HG03469 (cell line): ENCODE results near the gene LUZP2.
"Not testable (repeated sequence)": the region's sequence is repeated elsewhere in the genome, so short reads cannot be mapped to it uniquely, and the experiment has no call there.

Experiments used
- ATAC-seq: cut with Tn5 transposase; IDR thresholded peaks from one replicate; pipeline ENCODE4 v1.9.1; 2021; ENCODE audit warnings: mild to moderate bottlenecking, moderate library complexity, moderate number of reproducible peaks; ENCODE audit not compliant: unreplicated experiment

LUZP2 gene

DNA sequence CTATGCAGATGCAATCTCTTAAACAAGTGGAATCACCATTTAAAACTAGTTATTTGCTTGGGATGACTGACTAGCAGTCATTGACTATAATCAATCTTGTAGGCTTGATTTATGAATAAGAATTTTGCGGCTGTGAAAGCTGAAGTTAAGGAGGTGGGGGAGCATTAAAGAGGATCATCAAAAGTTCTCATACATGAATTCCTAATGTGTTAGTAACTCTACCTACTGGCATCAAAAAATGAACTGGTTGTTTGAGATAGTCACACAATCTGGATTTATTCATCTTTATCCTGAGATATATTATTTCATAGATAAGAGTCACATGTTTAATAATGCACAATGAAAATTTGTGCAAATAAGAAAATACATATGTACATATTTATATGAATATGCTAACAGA lies 393.6 kb downstream of the LUZP2 start:
- ATAC-seq = no peak

DNA sequence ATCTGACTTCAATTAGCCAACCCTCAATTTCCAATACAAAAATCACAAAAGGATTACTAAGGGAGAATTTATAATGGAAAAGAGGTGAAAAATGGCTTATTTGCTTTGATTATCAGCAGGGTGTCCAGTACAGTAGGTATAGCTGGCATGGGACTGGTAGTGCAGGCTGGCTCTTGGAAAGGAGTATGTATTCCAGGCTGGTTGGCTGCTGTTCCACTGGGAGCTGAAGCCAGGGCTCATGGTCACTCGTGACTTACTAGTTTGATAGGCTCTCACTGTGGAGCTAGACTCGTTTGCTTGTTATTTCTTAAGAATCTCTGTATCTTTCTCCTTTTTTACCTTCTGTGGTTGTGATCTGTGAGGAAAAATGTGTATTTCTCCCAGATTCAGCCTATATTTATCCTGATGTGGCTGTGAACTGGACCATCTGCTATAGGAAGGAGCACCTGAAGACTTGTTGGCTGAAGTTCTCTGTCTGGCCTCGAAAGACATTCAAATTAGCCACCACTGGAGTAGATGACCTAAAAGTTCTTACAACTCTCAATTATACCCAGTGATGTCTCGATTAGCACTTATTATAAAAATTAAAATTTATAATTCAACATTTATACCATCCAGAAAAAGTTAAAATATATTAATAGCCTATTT lies 395.1 kb downstream of the LUZP2 start:
- not testable (repeated sequence) for ATAC-seq

DNA sequence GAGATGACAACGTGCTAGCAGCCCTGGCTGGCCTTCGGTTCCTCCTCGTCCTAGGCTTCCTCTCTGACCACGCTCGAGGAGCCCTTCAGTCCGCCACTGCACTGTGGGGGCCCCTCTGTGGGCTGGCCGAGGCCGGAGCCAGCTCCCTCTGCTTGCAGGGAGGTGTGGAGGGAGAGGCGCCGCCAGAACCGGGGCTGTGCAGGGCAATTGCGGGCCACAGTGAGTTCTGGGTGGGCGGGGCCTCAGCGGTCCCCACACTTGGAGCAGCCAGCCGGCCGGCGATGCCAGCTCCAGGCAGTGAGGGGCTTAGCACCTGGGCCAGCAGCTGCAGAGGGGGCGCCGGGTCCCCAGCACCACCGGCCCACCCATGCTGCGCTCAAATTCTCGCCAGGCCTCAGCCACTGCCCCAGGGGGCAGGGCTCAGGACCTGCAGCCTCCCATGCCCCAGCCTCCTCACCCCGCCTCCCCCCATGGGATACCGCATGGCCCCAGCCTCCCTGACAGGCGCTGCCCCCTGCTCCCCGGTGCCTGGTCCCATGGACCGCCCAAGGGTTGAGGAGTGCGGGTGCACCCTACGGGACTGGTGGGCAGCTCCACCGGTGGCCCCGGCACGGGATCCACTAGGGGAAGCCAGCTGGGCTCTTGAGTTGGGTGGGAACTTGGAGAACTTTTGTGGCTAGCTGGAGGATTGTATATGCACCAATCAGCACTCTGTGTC lies 399.4 kb downstream of the LUZP2 start:
- ATAC-seq = no peak

DNA sequence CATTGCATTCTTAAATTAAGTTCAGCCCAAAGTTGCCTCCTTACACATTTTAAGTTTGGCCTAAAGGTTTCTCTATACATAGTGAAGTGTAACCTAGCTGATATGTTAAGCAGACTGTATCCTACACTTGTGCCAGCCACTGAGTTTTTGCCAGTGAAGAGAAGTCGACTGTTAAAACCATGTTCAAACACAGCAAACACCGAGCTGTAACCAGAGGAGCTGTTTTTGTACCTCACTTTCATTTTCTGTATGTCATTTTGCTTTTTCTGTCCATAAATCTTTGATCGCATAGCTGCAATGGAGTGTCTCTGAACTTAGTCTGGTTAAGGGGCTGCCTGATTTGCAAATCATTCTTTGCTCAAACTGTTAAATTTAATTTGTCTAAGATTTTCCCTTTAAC lies 403.7 kb downstream of the LUZP2 start:
- ATAC-seq = no peak

DNA sequence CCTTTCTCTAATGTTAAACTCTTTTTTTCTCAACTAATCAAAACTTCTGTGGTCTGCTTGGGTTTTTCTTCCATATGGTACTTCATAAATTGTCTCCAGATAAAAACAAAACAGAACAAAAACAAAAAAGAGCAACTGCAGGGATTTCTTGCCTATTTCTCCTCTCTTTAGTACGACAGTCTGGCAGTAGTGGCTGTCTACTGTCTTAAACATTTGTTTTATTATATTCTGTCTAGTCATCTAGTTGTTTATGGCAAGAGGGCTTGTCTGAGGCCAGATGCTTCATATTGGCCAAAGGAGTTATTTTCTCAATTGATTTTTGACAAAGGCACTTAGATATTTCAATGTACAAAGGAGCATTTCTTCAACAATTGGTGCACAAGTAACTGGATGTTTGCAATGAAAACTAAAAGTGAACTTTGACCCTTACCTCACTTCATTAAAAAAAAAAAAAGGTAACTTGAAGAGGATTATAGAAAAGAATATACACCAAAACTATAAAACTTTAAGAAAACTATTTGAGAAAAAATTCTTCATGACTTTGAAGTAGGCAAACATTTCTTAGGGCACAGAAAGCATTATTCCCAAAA lies 404.2 kb downstream of the LUZP2 start:
- ATAC-seq = no peak

DNA sequence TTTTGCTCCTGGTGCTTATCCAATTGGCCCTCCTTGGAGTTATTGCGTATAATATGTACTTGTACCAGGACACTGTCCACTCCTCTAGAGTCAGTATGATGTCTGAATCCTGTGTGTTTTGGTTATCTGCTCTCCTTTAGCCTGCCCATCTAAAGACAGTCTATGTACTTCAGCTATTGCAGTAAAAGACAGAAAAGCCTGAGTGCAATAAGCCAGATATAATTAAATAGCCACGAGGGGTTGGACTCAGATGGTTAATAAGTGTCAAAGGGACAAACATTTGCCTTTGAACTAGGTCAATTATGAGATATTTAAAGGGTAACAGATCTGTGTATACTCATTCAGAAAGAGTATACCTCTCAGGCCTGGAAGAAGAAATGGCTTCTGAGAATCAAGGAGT lies 406.7 kb downstream of the LUZP2 start:
- no peak for ATAC-seq

DNA sequence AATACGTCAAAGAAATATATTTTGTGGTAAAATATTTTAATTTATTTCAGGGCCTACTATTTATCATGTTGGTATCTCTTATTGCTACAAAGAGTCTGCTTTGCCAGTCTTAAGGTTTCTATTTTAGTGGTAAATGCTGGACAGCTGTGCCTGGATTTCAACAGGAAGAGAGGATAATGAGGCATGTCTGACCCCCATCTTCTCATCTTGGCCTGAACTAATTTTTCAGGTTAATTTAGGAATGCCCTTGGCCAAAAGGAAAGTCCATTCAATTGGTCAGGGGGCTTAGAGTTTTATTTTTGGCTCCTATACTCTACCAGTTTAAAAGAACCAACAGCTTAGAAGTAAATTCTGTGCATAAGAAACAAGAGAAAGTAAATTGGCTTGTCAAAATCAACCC lies 428.2 kb downstream of the LUZP2 start:
- no peak for ATAC-seq

DNA sequence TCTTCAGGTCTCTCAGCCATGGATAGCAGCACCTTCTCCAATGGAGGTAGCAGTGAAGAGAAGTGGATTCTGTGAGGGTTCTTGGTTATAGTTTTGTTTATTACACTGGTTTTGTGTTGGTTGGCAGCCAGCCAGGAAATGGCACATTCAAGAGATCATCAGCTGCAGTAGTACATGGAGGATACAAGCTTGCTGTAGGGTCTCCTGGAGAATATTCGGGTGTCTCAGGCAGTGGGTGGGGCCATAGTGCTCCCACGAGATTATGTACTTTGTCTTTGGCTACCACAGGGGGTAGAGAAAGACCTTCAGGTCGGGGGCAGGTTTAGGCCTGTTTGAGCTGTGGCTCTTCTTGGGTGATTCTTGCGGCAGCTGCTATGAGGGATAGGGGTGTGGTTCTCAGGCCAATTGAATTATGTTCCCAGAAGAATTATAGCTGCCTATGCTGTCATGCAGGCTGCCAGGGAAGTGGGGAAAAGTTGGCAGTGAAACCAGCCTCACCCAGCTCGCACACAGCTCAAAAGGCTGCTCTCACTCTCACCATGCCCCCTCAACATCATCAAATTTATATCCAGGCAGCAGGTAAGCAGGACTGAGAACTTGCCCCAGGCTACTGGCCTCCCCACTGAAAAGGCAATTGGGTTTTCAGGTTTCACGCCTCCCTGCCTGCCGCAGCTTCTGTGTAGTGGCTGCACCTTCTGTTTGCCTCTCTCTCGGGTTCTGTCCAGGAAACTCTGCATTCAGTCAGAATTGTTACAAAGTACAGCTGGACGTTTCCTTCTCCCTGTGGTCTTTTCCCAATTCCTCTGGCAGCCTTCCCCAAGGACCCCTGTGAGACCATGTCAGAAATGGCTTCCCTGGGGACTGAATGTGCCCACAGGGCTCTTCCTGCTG lies 435.5 kb downstream of the LUZP2 start:
- ATAC-seq = no peak

DNA sequence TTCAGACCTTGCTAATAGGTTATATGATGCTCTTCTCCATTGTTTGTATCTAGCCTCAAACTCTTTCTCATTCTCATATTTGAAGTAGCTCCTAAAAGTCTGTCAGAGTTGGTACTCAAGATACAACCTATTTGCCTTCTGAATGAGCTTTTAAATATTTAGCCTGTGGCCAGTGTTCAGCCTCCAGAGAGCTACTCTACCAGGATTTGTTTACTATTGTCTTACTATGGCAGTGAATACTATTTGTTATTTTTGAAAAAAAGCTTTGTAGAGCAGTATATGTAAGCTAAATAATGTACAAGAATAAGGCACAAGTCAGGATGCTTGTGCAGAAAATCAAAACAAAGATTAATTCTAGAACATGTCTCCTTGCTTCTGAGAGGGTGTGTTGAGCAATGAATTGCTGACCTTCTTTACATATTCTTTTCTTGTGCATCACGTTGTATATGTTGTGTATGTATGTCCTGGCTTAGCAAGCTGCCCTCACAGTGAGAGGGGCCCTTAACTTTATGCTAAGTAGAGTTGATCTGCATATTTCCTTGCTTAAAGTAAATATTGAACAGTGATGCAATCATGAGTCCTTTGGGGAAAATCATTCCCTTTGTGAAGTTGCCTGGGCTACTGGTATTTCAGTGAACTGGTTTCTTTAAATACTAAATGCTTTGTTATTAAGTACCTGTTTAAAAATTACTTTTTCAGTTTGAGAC lies 438.0 kb downstream of the LUZP2 start:
- ATAC-seq = no peak

DNA sequence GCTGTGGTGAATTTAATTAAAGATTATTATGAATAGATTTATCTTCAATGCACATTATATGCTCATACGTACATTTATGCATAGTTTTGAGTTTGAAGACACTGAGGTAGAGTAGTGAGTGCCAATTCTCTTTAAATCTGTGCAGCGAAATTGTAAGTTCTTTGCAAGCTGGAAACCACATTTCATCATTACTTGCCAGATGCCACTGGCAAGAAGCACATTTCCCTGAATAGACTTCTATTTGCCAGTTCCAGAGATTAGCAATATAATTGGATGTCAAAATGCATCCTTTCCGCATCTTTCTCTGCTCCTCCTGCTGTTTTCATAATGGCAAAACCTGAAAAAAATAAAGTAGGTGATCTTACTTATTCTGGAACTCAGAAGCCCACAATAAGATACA lies 448.0 kb downstream of the LUZP2 start:
- ATAC-seq = no peak

DNA sequence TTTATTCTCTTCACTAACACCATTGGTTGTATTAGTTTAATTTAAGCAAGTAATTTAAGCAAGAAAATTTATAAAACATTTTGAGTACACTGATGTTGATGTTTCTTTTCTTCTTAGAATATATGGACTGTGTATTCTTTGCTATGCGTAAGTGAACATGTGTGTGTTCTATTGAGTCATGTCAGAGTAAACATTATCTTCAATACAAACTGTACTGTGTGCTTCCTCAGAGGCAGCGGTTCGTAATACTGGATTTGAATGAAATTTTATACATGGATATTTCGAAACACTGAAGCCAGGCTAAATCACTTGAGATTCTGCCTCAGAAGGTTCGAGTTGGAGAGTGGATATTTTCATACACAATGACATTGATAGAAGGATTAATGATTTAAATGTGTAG lies 452.6 kb downstream of the LUZP2 start:
- no peak for ATAC-seq

DNA sequence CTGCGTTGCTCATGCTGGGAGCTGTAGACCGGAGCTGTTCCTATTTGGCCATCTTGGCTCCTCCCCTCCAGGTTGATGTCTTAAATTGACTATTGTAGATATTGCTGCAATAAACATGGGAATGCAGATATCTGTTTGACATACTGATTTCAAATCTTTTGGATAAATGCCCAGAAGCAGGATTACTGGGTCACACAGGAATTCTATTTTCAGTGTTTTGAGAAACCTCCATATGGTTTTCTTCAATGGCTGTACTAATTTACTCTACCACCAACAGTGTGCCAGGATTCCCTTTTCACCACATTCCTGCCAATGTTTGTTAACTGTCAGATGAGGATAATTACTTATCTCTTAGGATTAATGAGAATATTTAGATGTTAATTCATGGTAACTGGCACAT lies 467.0 kb downstream of the LUZP2 start:
- ATAC-seq = no peak

DNA sequence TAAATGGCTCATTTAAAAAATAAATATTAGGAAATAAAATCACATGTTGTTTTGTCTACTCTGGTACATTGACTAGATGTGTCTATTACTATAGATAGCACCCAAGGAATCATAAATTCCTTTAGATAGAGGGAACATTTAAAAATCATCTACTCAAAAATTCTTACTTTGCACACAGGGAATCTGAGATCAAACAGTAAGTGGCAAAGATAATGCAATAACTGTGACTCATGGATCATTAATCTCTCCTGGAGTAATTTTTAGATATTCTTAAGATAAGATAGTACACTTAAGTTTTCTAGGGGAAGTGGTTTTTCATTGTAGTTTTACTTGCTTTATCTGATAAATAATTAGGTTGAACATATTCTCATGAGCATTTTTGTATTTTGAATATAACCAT lies 468.9 kb downstream of the LUZP2 start:
- ATAC-seq = no peak

DNA sequence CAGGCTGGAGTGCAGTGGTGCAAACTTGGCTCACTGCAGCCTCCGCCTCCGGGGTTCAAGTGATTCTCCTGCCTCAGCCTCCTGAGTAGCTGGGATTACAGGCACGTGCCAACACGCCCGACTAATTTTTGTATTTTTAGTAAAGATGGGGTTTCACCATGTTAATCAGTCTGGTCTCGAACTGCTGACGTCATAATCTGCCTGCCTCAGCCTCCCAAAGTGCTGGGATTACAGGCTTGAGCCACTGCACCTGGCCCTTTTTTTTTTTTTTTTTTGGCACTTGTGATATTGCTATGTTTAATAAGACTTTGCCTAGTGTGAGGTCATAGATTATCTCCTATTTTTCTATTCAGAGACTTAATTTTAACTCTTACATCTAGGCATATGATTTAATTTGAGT lies 497.1 kb downstream of the LUZP2 start:
- not testable (repeated sequence) for ATAC-seq

DNA sequence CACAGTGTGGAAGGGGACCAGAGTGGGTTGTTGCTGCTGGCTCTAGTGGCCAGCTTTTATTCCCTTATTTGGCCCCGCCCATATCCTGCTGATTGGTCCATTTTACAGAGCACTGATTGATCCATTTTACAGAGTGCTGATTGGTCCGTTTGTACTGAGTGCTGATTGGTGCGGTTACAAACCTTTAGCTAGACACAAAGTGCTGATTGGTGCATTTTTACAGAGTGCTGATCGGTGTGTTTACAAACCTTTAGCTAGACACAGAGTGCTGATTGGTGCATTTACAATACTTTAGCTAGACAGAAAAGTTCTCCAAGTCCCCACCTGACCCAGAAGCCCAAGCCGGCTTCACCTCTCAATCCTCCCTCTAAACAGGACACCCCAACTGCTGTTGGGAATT lies 503.1 kb downstream of the LUZP2 start:
- ATAC-seq = not testable (repeated sequence)

DNA sequence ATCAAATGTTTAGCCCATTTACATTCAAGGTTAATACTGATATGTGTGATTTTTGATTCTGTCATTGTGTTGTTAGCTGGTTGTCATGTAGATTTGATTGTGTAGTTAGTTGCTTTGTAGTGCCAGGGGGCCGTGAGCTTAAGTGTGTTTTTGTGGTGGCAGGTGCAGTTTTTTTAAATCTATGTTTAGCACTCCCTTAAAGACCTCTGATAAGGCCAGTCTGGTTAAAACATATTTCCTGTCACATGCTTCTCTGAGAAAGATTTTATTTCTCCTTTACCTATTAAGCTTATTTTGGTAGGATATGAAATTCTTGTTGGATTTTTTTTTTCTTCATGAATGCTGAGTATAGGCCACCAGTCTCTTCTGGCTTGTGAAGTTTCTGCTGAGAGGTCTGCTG lies 540.6 kb downstream of the LUZP2 start:
- no peak for ATAC-seq

DNA sequence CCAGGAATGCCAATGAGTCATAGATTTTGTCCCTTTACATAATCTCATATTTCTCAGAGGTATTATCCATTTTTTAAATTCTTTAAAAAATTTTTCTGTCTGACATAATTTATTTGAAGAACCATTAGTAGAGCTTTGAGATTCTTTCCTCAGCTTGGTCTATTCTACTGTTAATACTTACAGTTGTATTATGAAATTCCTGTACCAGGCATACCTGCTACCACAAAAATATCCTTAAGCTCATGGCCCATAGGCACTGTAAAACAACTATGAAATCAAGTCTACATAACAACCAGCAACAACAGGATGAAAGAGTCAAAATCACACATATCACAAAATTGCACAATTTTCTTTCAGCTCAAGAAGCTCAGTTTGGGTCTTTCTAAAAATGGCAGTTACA lies 541.3 kb downstream of the LUZP2 start:
- ATAC-seq = no peak

DNA sequence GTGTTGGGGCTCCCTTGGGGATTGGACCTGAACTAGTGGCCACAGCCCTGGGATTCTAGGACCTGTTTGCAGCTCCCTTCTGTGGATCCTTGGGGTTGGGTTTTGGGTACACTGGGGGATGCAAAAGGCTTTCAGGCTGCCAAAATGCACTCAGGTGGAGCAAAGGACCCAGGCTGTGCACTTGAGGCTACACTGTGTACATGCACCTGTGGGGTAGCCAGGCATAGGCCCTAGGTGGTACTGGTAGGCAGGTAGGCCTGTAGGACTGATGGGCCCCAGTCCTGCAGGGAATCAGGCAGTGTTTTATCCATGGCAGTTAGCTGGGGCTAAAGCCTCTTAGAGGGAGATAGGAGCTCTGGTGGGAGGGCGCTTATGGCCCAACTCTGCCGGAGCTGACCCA lies 542.3 kb downstream of the LUZP2 start:
- ATAC-seq = no peak

DNA sequence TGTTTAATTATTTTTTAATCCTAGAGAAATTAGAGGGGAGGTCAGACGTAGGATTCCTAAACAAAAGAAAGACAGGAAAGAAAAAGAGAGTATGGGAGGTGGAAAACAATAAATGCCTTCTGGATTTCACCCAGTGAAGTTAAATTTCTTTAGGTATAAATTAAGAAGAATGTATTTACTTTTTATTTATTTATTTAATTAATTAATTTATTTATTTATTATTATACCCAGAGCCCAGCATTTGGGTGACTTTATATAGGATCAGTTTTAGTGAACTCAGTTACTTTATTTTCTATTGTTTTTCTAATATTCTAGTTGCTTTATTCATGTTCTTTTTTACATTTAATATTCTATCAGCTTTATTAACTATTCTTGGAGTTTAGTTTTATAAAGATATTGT lies 551.8 kb downstream of the LUZP2 start:
- ATAC-seq = no peak

DNA sequence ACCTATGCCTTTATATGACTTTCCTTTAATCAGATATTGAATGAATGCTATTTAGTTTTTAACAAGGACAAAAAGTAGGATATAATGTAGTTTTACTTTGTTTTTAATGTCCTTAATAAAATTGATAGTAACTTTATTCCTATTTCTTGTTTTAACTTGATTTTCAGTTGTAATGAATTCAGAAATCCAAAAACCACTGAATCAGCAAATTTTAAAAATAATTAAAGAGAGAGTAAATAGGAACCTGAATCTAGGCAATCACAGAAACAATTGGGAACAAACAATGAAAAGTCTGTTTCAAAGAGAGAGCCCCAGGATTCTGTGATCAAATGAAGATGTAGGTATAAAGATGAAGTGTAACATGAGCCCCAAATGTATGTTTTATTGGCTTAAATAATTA lies 556.0 kb downstream of the LUZP2 start:
- no peak for ATAC-seq

DNA sequence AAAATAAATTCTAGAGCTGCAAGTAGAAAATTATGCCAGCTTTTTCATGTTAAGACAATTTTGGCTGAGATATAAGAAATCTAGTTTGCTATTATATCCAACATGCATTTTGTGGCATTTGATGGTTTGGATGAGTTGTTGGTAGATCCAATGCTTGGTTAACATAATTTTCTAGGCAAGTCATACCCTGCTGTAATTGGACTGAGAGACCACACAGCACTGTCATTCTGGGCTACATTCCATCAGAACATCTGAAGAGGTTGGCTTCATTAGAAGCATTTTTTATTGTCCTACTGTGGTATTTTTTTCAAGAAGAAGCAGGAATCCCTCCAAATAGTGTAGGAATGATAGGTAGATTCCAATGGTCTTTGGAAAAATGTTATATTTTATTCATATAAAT lies 561.0 kb downstream of the LUZP2 start:
- ATAC-seq = no peak
